H9 (cell line): Measurements from ENCODE around the gene TSPAN9. TPM values are rescaled to one million over a fixed set of nuclear protein-coding genes. Genes with fewer than 3 reads are reported as not detected.

Source experiments
- DNase-seq: peaks from one replicate; pipeline ENCODE4 v3.0.0-alpha.2; 2017
- H2AFZ ChIP-seq: one replicate; pipeline ENCODE4 v1.6.1; 2013; ENCODE audit warnings: mild to moderate bottlenecking, low read length, control low read depth, moderate library complexity
- H2AK5ac ChIP-seq: 2 replicates; pipeline ENCODE4 v1.6.1; 2013; ENCODE audit warnings: low read length, control low read depth, mixed read lengths; ENCODE audit not compliant: insufficient read length
- H2BK120ac ChIP-seq: one replicate; pipeline ENCODE4 v1.6.1; 2013; ENCODE audit warnings: low read depth, mild to moderate bottlenecking, low read length, control low read depth, inconsistent platforms; ENCODE audit not compliant: poor library complexity, severe bottlenecking
- H2BK12ac ChIP-seq: 2 replicates; pipeline ENCODE4 v1.6.1; 2013; ENCODE audit warnings: low read length, control low read depth, mixed read lengths, low read depth; ENCODE audit not compliant: insufficient read length
- H2BK15ac ChIP-seq: 2 replicates; pipeline ENCODE4 v1.6.1; 2013; ENCODE audit warnings: low read depth, low read length, control low read depth
- H2BK20ac ChIP-seq: one replicate; pipeline ENCODE4 v1.6.1; 2013; ENCODE audit warnings: low read depth, mild to moderate bottlenecking, low read length, control low read depth, inconsistent platforms; ENCODE audit not compliant: poor library complexity, severe bottlenecking
- H2BK5ac ChIP-seq: 2 replicates; pipeline ENCODE4 v1.6.1; 2013; ENCODE audit warnings: low read length, control low read depth, mixed read lengths; ENCODE audit not compliant: insufficient read length
- H3K14ac ChIP-seq: 2 replicates; pipeline ENCODE4 v1.6.1; 2013; ENCODE audit warnings: low read length, control low read depth; ENCODE audit not compliant: insufficient read depth
- H3K18ac ChIP-seq: 2 replicates; pipeline ENCODE4 v1.6.1; 2013; ENCODE audit warnings: low read depth, mild to moderate bottlenecking, mixed read lengths, low read length, control low read depth; ENCODE audit not compliant: insufficient read length
- H3K23ac ChIP-seq: 2 replicates; pipeline ENCODE4 v1.6.1; 2013; ENCODE audit warnings: low read length, control low read depth, mixed read lengths, low read depth; ENCODE audit not compliant: insufficient read length
- H3K23me2 ChIP-seq: 2 replicates; pipeline ENCODE4 v1.6.1; 2013; ENCODE audit warnings: low read depth, mild to moderate bottlenecking, mixed read lengths, low read length, control low read depth; ENCODE audit not compliant: insufficient read length, poor library complexity, severe bottlenecking
- H3K27ac ChIP-seq: 2 replicates; pipeline ENCODE4 v1.5.1; 2013; ENCODE audit warnings: low read length, control low read depth, mixed read lengths, low read depth; ENCODE audit not compliant: insufficient read length
- H3K27me3 ChIP-seq: 2 replicates; pipeline ENCODE4 v1.6.1; 2013; ENCODE audit warnings: low read length, control low read depth, inconsistent platforms; ENCODE audit not compliant: insufficient read depth
- H3K4ac ChIP-seq: 2 replicates; pipeline ENCODE4 v1.6.1; 2013; ENCODE audit warnings: low read depth, mild to moderate bottlenecking, control low read depth, inconsistent platforms, low read length, moderate library complexity
- H3K4me1 ChIP-seq: 2 replicates; pipeline ENCODE4 v1.6.1; 2013; ENCODE audit warnings: low read length, control low read depth, inconsistent platforms; ENCODE audit not compliant: insufficient read depth
- H3K4me2 ChIP-seq: 2 replicates; pipeline ENCODE4 v1.6.1; 2013; ENCODE audit warnings: low read length, control low read depth, mixed read lengths; ENCODE audit not compliant: insufficient read length, insufficient read depth
- H3K56ac ChIP-seq: 2 replicates; pipeline ENCODE4 v1.6.1; 2013; ENCODE audit warnings: low read depth, mild to moderate bottlenecking, mixed read lengths, low read length, control low read depth; ENCODE audit not compliant: insufficient read length
- H3K79me1 ChIP-seq: 2 replicates; pipeline ENCODE4 v1.6.1; 2013; ENCODE audit warnings: low read depth, mild to moderate bottlenecking, moderate library complexity, low read length, control low read depth, inconsistent platforms; ENCODE audit not compliant: insufficient read depth, poor library complexity, severe bottlenecking
- H3K79me2 ChIP-seq: 2 replicates; pipeline ENCODE4 v1.6.1; 2013; ENCODE audit warnings: low read length, control low read depth, inconsistent platforms; ENCODE audit not compliant: insufficient read depth
- H3K9ac ChIP-seq: 2 replicates; pipeline ENCODE4 v1.6.1; 2013; ENCODE audit warnings: low read length, control low read depth, mixed read lengths; ENCODE audit not compliant: insufficient read length; ENCODE audit errors: extremely low read depth
- H3K9me3 ChIP-seq: one replicate; pipeline ENCODE4 v1.6.1; 2013; ENCODE audit warnings: low read depth, low read length, inconsistent platforms; ENCODE audit not compliant: control insufficient read depth
- H3T11ph ChIP-seq: one replicate; pipeline ENCODE4 v1.6.1; 2013; ENCODE audit warnings: mild to moderate bottlenecking, low read length, control low read depth, inconsistent platforms
- H4K20me1 ChIP-seq: one replicate; pipeline ENCODE4 v1.6.1; 2013; ENCODE audit not compliant: control insufficient read depth, insufficient read length, insufficient read depth
- H4K5ac ChIP-seq: 2 replicates; pipeline ENCODE4 v1.6.1; 2013; ENCODE audit warnings: low read depth, mild to moderate bottlenecking, mixed read lengths, low read length, control low read depth; ENCODE audit not compliant: insufficient read length
- H4K8ac ChIP-seq: replicated peaks from 2 replicates; pipeline ENCODE4 v1.6.1; 2013; ENCODE audit warnings: low read length, control low read depth, mixed read lengths, low read depth; ENCODE audit not compliant: insufficient read length
- H4K91ac ChIP-seq: 2 replicates; pipeline ENCODE4 v1.6.1; 2013; ENCODE audit warnings: low read depth, mild to moderate bottlenecking, moderate library complexity, mixed read lengths, low read length, control low read depth; ENCODE audit not compliant: insufficient read length
- H3K27ac Mint-ChIP-seq, 3 experiments: 2 replicates in 2 of 3; 3 replicates in 1 of 3; pipeline ENCODE4 v1.8.0; 2020 to 2021; ENCODE audit warnings: mixed read lengths in 3 of 3, mild to moderate bottlenecking in 1 of 3, moderate library complexity in 1 of 3
- H3K27me3 Mint-ChIP-seq: 2 replicates; pipeline ENCODE4 v1.8.0; 2021; ENCODE audit warnings: low read depth, mild to moderate bottlenecking, moderate library complexity, mixed read lengths
- H3K36me3 Mint-ChIP-seq, 3 experiments: 2 replicates in 2 of 3; 3 replicates in 1 of 3; pipeline ENCODE4 v1.8.0; 2020 to 2021; ENCODE audit warnings: low read depth in 3 of 3, mixed read lengths in 3 of 3; ENCODE audit not compliant: insufficient read depth in 1 of 3
- H3K4me1 Mint-ChIP-seq, 2 experiments: 2 replicates each; pipeline ENCODE4 v1.8.0; 2020; ENCODE audit warnings: mixed read lengths in 2 of 2
- H3K4me3 Mint-ChIP-seq, 2 experiments: 2 replicates in 1 of 2; 3 replicates in 1 of 2; pipeline ENCODE4 v1.8.0; 2020 to 2021; ENCODE audit warnings: mild to moderate bottlenecking in 2 of 2, mixed read lengths in 2 of 2, moderate library complexity in 1 of 2
- H3K9me3 Mint-ChIP-seq, 2 experiments: 2 replicates in 1 of 2; 3 replicates in 1 of 2; pipeline ENCODE4 v1.8.0; 2020; ENCODE audit warnings: mild to moderate bottlenecking in 2 of 2, mixed read lengths in 2 of 2, moderate library complexity in 1 of 2
- WGBS: extraction: QIAGEN DNeasy Blood & Tissue Kit; methylation state at CpG from one replicate; pipeline ENCODE4 v1.1.7; 2013; ENCODE audit warnings: missing lambda C conversion rate, low lambda C conversion rate, mixed read lengths; ENCODE audit not compliant: insufficient read length; ENCODE audit errors: extremely low coverage; 5-methylcytosine and 5-hydroxymethylcytosine counted together
- total RNA-seq: library from RNA; stranded (reverse); gene quantifications from 2 replicates; pipeline ENCODE4 v1.2.1, GENCODE V29; 2021
- TF ChIP-seq, protein P1 (sequence below): fragments of 200-600 bp; sonication (generic); conservative IDR thresholded peaks from 3 replicates; pipeline ENCODE4 v1.8.0; 2021; ENCODE audit warnings: antibody characterized with exemption, mild to moderate bottlenecking

The TSPAN9 gene
- total RNA-seq, 1 experiment from 2014 or later = 19.0 TPM

DNA sequence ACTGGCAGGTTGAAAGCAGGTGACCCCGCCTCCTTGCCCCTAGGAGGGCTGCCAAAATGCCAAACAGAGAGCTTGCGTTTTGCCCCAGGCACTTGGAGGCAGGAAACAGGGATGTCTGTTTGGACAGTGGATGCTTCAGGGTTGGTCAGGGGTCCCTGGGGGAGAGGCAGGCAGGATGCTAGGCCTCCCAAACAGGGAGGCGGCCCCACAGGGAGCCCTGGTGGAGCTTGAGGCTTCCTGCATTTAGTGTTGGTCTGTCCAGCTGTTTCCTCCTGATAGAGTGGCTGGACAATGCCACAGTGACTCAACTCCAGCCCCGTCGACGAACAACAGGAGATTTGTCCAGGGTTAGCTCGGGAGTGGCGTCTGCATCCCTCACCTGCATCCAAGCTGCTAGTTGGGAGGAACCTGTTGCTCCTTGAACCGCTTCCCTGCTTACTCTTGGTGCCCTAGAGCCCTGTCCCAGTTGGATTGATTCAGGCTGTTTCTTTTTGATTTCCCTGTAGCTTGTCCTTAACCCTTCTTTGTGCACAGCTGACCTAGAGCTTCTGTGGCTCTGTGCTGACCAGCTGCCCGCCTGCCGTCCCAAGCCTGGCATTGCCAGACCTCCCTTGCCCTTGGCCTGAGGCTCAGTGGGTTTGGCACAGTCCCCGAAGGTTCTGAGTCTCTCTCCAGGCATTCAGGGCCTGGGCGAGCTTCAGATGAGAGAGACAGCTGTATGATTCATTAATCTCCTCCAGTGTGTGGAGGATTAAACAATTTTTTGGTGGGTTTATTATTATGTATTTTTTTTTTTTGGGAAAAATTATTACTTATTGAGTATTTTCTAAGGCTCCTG, 45.9 kb downstream of the TSPAN9 start:
- Histone ChIP-seq H2BK12ac (no peak overlapping the region), H3K27ac (no peak overlapping the region), H3T11ph (no peak overlapping the region), H3K9me3 (no peaks in the 10 kb centered on the region), H3K79me1 (no peaks in the 10 kb centered on the region), H3K14ac (no peak overlapping the region), H3K23me2 (no peaks in the 10 kb centered on the region), H3K56ac (no peak overlapping the region), H3K4me1 (no peaks in the 10 kb centered on the region), H4K20me1 (no peaks in the 10 kb centered on the region), H3K79me2 (no peaks in the 10 kb centered on the region), H3K23ac (no peak overlapping the region), H2BK15ac (no peak overlapping the region), H2AK5ac (no peak overlapping the region), H3K4me2 (no peak overlapping the region), H2AFZ (no peak overlapping the region), H3K27me3 (no peaks in the 10 kb centered on the region), H3K18ac (no peak overlapping the region), H3K4ac (no peak overlapping the region), H3K9ac (no peak overlapping the region), H4K8ac (no peak overlapping the region), H4K91ac (no peak overlapping the region), H2BK5ac (no peak overlapping the region), H2BK20ac (no peak overlapping the region), H4K5ac (no peak overlapping the region), H2BK120ac (no peak overlapping the region)
- Mint-ChIP-seq H3K4me3 (no peak overlapping the region), H3K27ac (peak overlapping the region in 2 of 3 experiments; percentile 6 to 66; a peak in 1 of 7 replicates), H3K36me3 (peaks cover 0 to 6% (median 0%) of the 10 kb centered on the region in 3 experiments; a peak in 3 of 7 replicates), H3K27me3 (no peaks in the 10 kb centered on the region), H3K9me3 (no peaks in the 10 kb centered on the region; a peak in 1 of 5 replicates), H3K4me1 (peaks cover 8 to 9% of the 10 kb centered on the region in 2 experiments; a peak in 3 of 4 replicates)
- TF ChIP-seq, protein P1, sequence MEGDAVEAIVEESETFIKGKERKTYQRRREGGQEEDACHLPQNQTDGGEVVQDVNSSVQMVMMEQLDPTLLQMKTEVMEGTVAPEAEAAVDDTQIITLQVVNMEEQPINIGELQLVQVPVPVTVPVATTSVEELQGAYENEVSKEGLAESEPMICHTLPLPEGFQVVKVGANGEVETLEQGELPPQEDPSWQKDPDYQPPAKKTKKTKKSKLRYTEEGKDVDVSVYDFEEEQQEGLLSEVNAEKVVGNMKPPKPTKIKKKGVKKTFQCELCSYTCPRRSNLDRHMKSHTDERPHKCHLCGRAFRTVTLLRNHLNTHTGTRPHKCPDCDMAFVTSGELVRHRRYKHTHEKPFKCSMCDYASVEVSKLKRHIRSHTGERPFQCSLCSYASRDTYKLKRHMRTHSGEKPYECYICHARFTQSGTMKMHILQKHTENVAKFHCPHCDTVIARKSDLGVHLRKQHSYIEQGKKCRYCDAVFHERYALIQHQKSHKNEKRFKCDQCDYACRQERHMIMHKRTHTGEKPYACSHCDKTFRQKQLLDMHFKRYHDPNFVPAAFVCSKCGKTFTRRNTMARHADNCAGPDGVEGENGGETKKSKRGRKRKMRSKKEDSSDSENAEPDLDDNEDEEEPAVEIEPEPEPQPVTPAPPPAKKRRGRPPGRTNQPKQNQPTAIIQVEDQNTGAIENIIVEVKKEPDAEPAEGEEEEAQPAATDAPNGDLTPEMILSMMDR = peak; percentile 17; the same call in 1 of the 3 replicates
- no CpG with 5 or more reads among the region's 13 CpGs for WGBS
- peak; percentile 54 for DNase-seq
